ENCODE data around the gene DLL3. TPM values are rescaled to one million over a fixed set of nuclear protein-coding genes. Genes with fewer than 3 reads are reported as not detected.

Gene DLL3
- total RNA-seq, 2 donors from 2014 or later: 2.0 to 4.3 TPM

- Mint-ChIP-seq H3K9me3 (no peaks in the 10 kb centered on the region), H3K27ac (peak within 1 kb of the TSS; percentile 98), H3K36me3 (ENCODE audit: low read depth) (peaks cover 39% of the 10 kb centered on the region), H3K4me1 (peaks cover 20% of the 10 kb centered on the region), H3K27me3 (ENCODE audit: insufficient read depth) (no peaks in the 10 kb centered on the region), H3K4me3 (peak within 1 kb of the TSS; percentile 89)
- no peaks in the 10 kb centered on the region for H3K9me3 ChIP-seq (ENCODE audit: control insufficient read depth, low read length)
- DNase-seq: peak; percentile 100
- H3K27me3 ChIP-seq (ENCODE audit: control insufficient read depth, insufficient read depth, low read length, poor library complexity, severe bottlenecking): no peaks in the 10 kb centered on the region
- peak within 1 kb of the TSS; percentile 98 for H3K9ac ChIP-seq (ENCODE audit: extremely low read depth, low read length, poor library complexity, severe bottlenecking)
- TF ChIP-seq CTCF (conservative IDR thresholded peaks at IDR 0.05): no peak
- no peaks in the 10 kb centered on the region for H3K4me1 ChIP-seq (ENCODE audit: control insufficient read depth, insufficient read depth, low read length)
- peak within 1 kb of the TSS; percentile 98 for H3K4me3 ChIP-seq (ENCODE audit: low read length)
- H3K36me3 ChIP-seq (ENCODE audit: control insufficient read depth, insufficient read depth, low read length): peaks cover 39% of the 10 kb centered on the region
- peak within 1 kb of the TSS; percentile 88 for H3K27ac ChIP-seq (ENCODE audit: low read depth, low read length)
- WGBS, 2 experiments (ENCODE audit: insufficient coverage in 1 of 2, insufficient read length in 1 of 2): 4 to 16% methylated on average over 26 to 62 of the region's 62 CpGs
Measured at GRCh38 chr19:39480337-39481228, 18.2 kb upstream of the DLL3 start, which contains the start of gene TIMM50. TIMM50 (plus strand) TSS chr19:39480838; CDS start chr19:39480854, 16 bp downstream.

GRCh38 chr19:39481229-39481545 lies 17.6 kb upstream of the DLL3 start:
- H3K27ac ChIP-seq (ENCODE audit: low read depth, low read length): peak overlapping the region; percentile 88
- Mint-ChIP-seq H3K9me3 (no peaks in the 10 kb centered on the region), H3K27me3 (ENCODE audit: insufficient read depth) (no peaks in the 10 kb centered on the region), H3K4me1 (peaks cover 20% of the 10 kb centered on the region), H3K27ac (peak overlapping the region; percentile 98), H3K36me3 (ENCODE audit: low read depth) (peaks cover 38% of the 10 kb centered on the region), H3K4me3 (peak overlapping the region; percentile 89)
- no peaks in the 10 kb centered on the region for H3K4me1 ChIP-seq (ENCODE audit: control insufficient read depth, insufficient read depth, low read length)
- H3K4me3 ChIP-seq (ENCODE audit: low read length): peak overlapping the region; percentile 98
- H3K9me3 ChIP-seq (ENCODE audit: control insufficient read depth, low read length): no peaks in the 10 kb centered on the region
- no peak for DNase-seq
- 3 to 4% methylated on average over 10 to 12 of the region's 12 CpGs for WGBS, 2 experiments (ENCODE audit: insufficient coverage in 1 of 2, insufficient read length in 1 of 2)
- TF ChIP-seq CTCF (conservative IDR thresholded peaks at IDR 0.05): no peak
- no peaks in the 10 kb centered on the region for H3K27me3 ChIP-seq (ENCODE audit: control insufficient read depth, insufficient read depth, low read length, poor library complexity, severe bottlenecking)
- H3K36me3 ChIP-seq (ENCODE audit: control insufficient read depth, insufficient read depth, low read length): peaks cover 39% of the 10 kb centered on the region
- peak overlapping the region; percentile 98 for H3K9ac ChIP-seq (ENCODE audit: extremely low read depth, low read length, poor library complexity, severe bottlenecking)

- WGBS, 2 experiments (ENCODE audit: insufficient coverage in 1 of 2, insufficient read length in 1 of 2): 87 to 88% methylated on average over 11 of the region's 11 CpGs
- peak overlapping the region; percentile 98 for H3K4me3 ChIP-seq (ENCODE audit: low read length)
- Mint-ChIP-seq H3K27me3 (ENCODE audit: insufficient read depth) (no peaks in the 10 kb centered on the region), H3K4me3 (peak overlapping the region; percentile 89), H3K36me3 (ENCODE audit: low read depth) (peaks cover 38% of the 10 kb centered on the region), H3K4me1 (peaks cover 20% of the 10 kb centered on the region), H3K9me3 (no peaks in the 10 kb centered on the region), H3K27ac (peak overlapping the region; percentile 98)
- H3K27me3 ChIP-seq (ENCODE audit: control insufficient read depth, insufficient read depth, low read length, poor library complexity, severe bottlenecking): no peaks in the 10 kb centered on the region
- H3K9me3 ChIP-seq (ENCODE audit: control insufficient read depth, low read length): no peaks in the 10 kb centered on the region
- no peak for DNase-seq
- H3K4me1 ChIP-seq (ENCODE audit: control insufficient read depth, insufficient read depth, low read length): no peaks in the 10 kb centered on the region
- H3K27ac ChIP-seq (ENCODE audit: low read depth, low read length): no peak overlapping the region
- no peak for TF ChIP-seq CTCF (conservative IDR thresholded peaks at IDR 0.05)
- peak overlapping the region; percentile 98 for H3K9ac ChIP-seq (ENCODE audit: extremely low read depth, low read length, poor library complexity, severe bottlenecking)
- H3K36me3 ChIP-seq (ENCODE audit: control insufficient read depth, insufficient read depth, low read length): peaks cover 39% of the 10 kb centered on the region
Measured at GRCh38 chr19:39481676-39482075, 17.1 kb upstream of the DLL3 start.
